Measurements from ENCODE around the gene YJU2. TPM values are rescaled to one million over a fixed set of nuclear protein-coding genes. Genes with fewer than 3 reads are reported as not detected.

YJU2 gene
- total and polyA plus RNA-seq, 2 of the 13 experiments (the other 11 are each of a cell fraction or from before 2014, with no cell fraction given): 9.3 to 17.9 TPM

GRCh38 chr19:4258181-4258580 lies 11.3 kb downstream of the YJU2 start:
- ChIA-PET POLR2A (no interaction called here), CTCF (ENCODE audit: low intra/inter-chr PET ratio, low total read pairs) (no interaction called here)
- no peaks in the 10 kb centered on the region; a peak in 1 of 5 replicates for H3K27me3 ChIP-seq (ENCODE audit: control insufficient read depth in 1 of 2, insufficient read depth in 2 of 2, low read length in 2 of 2)
- DNase-seq (ENCODE audit: low spot score): no peak
- ATAC-seq: peak; percentile 29; the same call in 1 of the 3 replicates
- BruUV-seq (replicated peaks): no TSS peak
- H2AFZ ChIP-seq (ENCODE audit: low read length): no peak overlapping the region
- peaks cover 19 to 50% of the 10 kb centered on the region in 2 experiments; a peak in 4 of 5 replicates for H3K36me3 ChIP-seq (replicated peaks in 1 of 2; ENCODE audit: control insufficient read depth in 1 of 2, insufficient read depth in 2 of 2, low read length in 2 of 2)
- no peak overlapping the region for H3K4me3 ChIP-seq (replicated peaks in 1 of 3; ENCODE audit: insufficient read depth in 1 of 3, low read depth in 2 of 3, low read length in 3 of 3)
- no peak overlapping the region for H3K4me2 ChIP-seq (ENCODE audit: low read depth, low read length)
- H4K20me1 ChIP-seq (ENCODE audit: insufficient read depth, low read length): no peaks in the 10 kb centered on the region
- in situ Hi-C loops (cut with HindIII; ENCODE audit: extremely low pct_ligation_motif_present, low pct_unique_long_range_greater_than_20kb) (no loop called here), intact Hi-C loops (cut with micrococcal nuclease; ENCODE audit: unreplicated experiment) (no loop called here)
- over 99% methylated on average over 21 of the region's 28 CpGs for WGBS (ENCODE audit: low lambda C conversion rate)
- H3K9ac ChIP-seq (ENCODE audit: insufficient read depth, low read depth, low read length): no peak overlapping the region
- H3K4me1 ChIP-seq (ENCODE audit: insufficient read depth, low read length): no peaks in the 10 kb centered on the region
- no peak for TF ChIP-seq HMGA1 (CRISPR knock-in tag; conservative IDR thresholded peaks at IDR 0.05)
- no peak for TF ChIP-seq NFKB2 (CRISPR knock-in tag; IDR thresholded peaks at IDR 0.05; ENCODE audit: borderline replicate concordance)
- 0 out of 2 replicates have a peak, but pooled peaks have one; percentile 20 for TF ChIP-seq RBFOX2 (IDR thresholded peaks at IDR 0.05; ENCODE audit: low read depth, low read length)
- no peak for FAIRE-seq
- peaks cover 5% of the 10 kb centered on the region for H3K9me3 ChIP-seq (ENCODE audit: low read length)
- no peaks in the 10 kb centered on the region for H3K79me2 ChIP-seq (ENCODE audit: insufficient read depth, low read length)
- no peak overlapping the region for H3K27ac ChIP-seq (ENCODE audit: extremely low read length, insufficient read depth, low read length)

- Histone ChIP-seq H2AFZ (ENCODE audit: low read length) (no peak overlapping the region), H4K20me1 (ENCODE audit: insufficient read depth, low read length) (no peaks in the 10 kb centered on the region), H3K4me1 (ENCODE audit: insufficient read depth, low read length) (no peaks in the 10 kb centered on the region), H3K36me3 (replicated peaks in 1 of 2; ENCODE audit: control insufficient read depth in 1 of 2, insufficient read depth in 2 of 2, low read length in 2 of 2) (peaks cover 15 to 39% of the 10 kb centered on the region in 2 experiments; a peak in 4 of 5 replicates), H3K9ac (ENCODE audit: insufficient read depth, low read depth, low read length) (no peak overlapping the region), H3K4me2 (ENCODE audit: low read depth, low read length) (no peak overlapping the region), H3K27ac (ENCODE audit: extremely low read length, insufficient read depth, low read length) (no peak overlapping the region), H3K9me3 (ENCODE audit: low read length) (peaks cover 5% of the 10 kb centered on the region), H3K27me3 (ENCODE audit: control insufficient read depth in 1 of 2, insufficient read depth in 2 of 2, low read length in 2 of 2) (no peaks in the 10 kb centered on the region; a peak in 1 of 5 replicates), H3K79me2 (ENCODE audit: insufficient read depth, low read length) (no peaks in the 10 kb centered on the region), H3K4me3 (replicated peaks in 1 of 3; ENCODE audit: insufficient read depth in 1 of 3, low read depth in 2 of 3, low read length in 3 of 3) (no peak overlapping the region)
- POLR2A ChIA-PET: interaction anchor here (1.2 kb wide), 1 partner anchor 14 kb away, joined by 4 read pairs; the partner anchor contains the start of gene YJU2
- ATAC-seq: no peak
- intact Hi-C loops (cut with micrococcal nuclease; ENCODE audit: unreplicated experiment) (no loop called here), in situ Hi-C loops (cut with HindIII; ENCODE audit: extremely low pct_ligation_motif_present, low pct_unique_long_range_greater_than_20kb) (no loop called here)
- TF ChIP-seq ZNF839 (CRISPR knock-in tag; IDR thresholded peaks at IDR 0.05; ENCODE audit: borderline replicate concordance) (no peak), ZNF44 (CRISPR knock-in tag; IDR thresholded peaks at IDR 0.05) (no peak), ARNT2 (CRISPR knock-in tag; IDR thresholded peaks at IDR 0.05; ENCODE audit: low read depth) (no peak), HOXA7 (CRISPR knock-in tag; IDR thresholded peaks at IDR 0.05) (no peak), ZBTB7B (CRISPR knock-in tag; IDR thresholded peaks at IDR 0.05) (no peak), TAF15 (IDR thresholded peaks at IDR 0.05; ENCODE audit: low read depth, low read length, poor library complexity, severe bottlenecking) (no peak), ZNF792 (CRISPR knock-in tag; IDR thresholded peaks at IDR 0.05) (no peak), NCOR1 (IDR thresholded peaks at IDR 0.05; ENCODE audit: borderline replicate concordance, low read length) (no peak), TBX3 (IDR thresholded peaks at IDR 0.05; ENCODE audit: borderline replicate concordance) (no peak), SRSF9 (IDR thresholded peaks at IDR 0.05; ENCODE audit: borderline replicate concordance, insufficient read depth, low read depth, low read length, poor library complexity, severe bottlenecking) (no peak)
- CTCF ChIA-PET (ENCODE audit: low intra/inter-chr PET ratio, low total read pairs): no interaction called here
- no TSS peak for BruUV-seq (replicated peaks)
- 97% methylated on average over 11 of the region's 11 CpGs for WGBS (ENCODE audit: low lambda C conversion rate)
- DNase-seq (ENCODE audit: low spot score): no peak
- no peak for FAIRE-seq
Observed at GRCh38 chr19:4260613-4261191, 13.8 kb downstream of the YJU2 start.
